HCT116 (cell line): Measurements from ENCODE around the gene MFSD6L.

Experiments used
- CBX3 ChIP-seq: IDR thresholded peaks from 2 replicates; pipeline ENCODE4 v1.6.1; 2012; ENCODE audit warnings: low read depth
- ELF1 ChIP-seq: IDR thresholded peaks from 2 replicates; pipeline ENCODE4 v1.6.1; 2012; ENCODE audit warnings: low read depth, borderline replicate concordance
- EZH2phosphoT487 ChIP-seq: fragments of 200-600 bp; IDR thresholded peaks from 2 replicates; pipeline ENCODE4 v1.6.1; 2018; ENCODE audit warnings: antibody characterized with exemption, borderline replicate concordance
- POLR2A ChIP-seq: IDR thresholded peaks from 2 replicates; pipeline ENCODE4 v1.7.0; 2011; ENCODE audit warnings: borderline replicate concordance; ENCODE audit not compliant: insufficient read depth, insufficient read length; ENCODE audit errors: extremely low read depth
- TCF7L2 ChIP-seq: IDR thresholded peaks from 2 replicates; pipeline ENCODE4 v1.7.0; 2011; ENCODE audit warnings: borderline replicate concordance, inconsistent platforms; ENCODE audit not compliant: insufficient read depth, insufficient read length; ENCODE audit errors: extremely low read depth
- YY1 ChIP-seq: IDR thresholded peaks from 2 replicates; pipeline ENCODE4 v1.6.1; 2011; ENCODE audit warnings: low read length, low read depth, moderate library complexity, mild to moderate bottlenecking; ENCODE audit not compliant: insufficient replicate concordance; ENCODE audit errors: extremely low read depth
- ZNF274 ChIP-seq: fragments of 200-500 bp; sonication (Bioruptor generic); IDR thresholded peaks from 2 replicates; pipeline ENCODE4 v1.6.1; 2014; ENCODE audit warnings: mild to moderate bottlenecking, low read depth, low read length, inconsistent platforms
- TF ChIP-seq, protein P1 (sequence below), 3 experiments: fragments of 200-600 bp in 1 of 3; sonication (generic) in 1 of 3; IDR thresholded peaks in 2 of 3; conservative IDR thresholded peaks in 1 of 3; 2 replicates each; pipeline ENCODE4 v1.5.1; 2012 to 2017; ENCODE audit warnings: low read depth in 2 of 3, low read length in 2 of 3, antibody characterized with exemption in 1 of 3, borderline replicate concordance in 1 of 3, control low read depth in 1 of 3, mild to moderate bottlenecking in 1 of 3, mixed read lengths in 1 of 3, mixed run types in 1 of 3, moderate library complexity in 1 of 3; ENCODE audit not compliant: insufficient read depth in 1 of 3
- TF ChIP-seq, protein P2 (sequence below): IDR thresholded peaks from 2 replicates; pipeline ENCODE4 v1.6.1; 2011; ENCODE audit warnings: mild to moderate bottlenecking, low read length, moderate library complexity; ENCODE audit not compliant: insufficient replicate concordance; ENCODE audit errors: extremely low read depth

DNA sequence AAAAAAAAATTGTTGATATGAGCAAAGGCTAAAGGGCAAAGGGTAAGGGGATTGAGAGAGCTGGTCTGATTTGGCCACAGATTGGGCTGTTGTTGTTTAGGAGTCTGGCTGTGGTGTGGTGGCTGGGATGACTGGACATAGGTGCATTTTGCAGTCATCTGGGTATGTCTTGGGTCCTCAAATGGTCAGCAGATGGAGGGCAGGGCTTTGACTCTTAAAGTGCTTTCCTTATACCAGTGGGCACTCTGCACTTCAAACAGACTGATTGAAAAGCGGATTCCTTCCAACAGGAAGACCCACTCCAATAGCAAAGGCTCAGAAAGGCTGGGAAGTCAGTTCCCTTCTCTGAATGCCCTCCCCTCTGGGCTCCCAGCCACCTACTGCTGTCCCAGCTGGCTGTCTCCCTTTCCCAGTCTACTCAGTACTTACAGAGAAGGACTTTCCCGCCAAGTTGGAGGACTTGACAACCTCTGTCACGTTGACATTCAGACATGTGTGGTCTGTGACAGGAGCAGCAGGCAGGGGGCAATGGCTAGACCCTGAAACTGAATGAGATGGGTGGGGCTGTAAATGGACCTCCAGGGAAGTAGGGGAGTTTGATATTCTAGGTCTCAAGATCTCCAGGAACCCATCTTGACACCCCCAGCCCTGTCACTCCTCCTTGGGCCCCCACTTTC lies 19.6 kb upstream of the MFSD6L start:
- TF ChIP-seq ELF1: no peak
- no peak for TF ChIP-seq ZNF274
- TF ChIP-seq EZH2phosphoT487: no peak
- TF ChIP-seq, protein P1, sequence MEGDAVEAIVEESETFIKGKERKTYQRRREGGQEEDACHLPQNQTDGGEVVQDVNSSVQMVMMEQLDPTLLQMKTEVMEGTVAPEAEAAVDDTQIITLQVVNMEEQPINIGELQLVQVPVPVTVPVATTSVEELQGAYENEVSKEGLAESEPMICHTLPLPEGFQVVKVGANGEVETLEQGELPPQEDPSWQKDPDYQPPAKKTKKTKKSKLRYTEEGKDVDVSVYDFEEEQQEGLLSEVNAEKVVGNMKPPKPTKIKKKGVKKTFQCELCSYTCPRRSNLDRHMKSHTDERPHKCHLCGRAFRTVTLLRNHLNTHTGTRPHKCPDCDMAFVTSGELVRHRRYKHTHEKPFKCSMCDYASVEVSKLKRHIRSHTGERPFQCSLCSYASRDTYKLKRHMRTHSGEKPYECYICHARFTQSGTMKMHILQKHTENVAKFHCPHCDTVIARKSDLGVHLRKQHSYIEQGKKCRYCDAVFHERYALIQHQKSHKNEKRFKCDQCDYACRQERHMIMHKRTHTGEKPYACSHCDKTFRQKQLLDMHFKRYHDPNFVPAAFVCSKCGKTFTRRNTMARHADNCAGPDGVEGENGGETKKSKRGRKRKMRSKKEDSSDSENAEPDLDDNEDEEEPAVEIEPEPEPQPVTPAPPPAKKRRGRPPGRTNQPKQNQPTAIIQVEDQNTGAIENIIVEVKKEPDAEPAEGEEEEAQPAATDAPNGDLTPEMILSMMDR (IDR thresholded peaks at IDR 0.05 in 2 of 3, conservative IDR thresholded peaks at IDR 0.05 in 1 of 3; ENCODE audit: borderline replicate concordance in 1 of 3, insufficient read depth in 1 of 3, low read depth in 2 of 3, low read length in 2 of 3): no peak
- no peak for TF ChIP-seq TCF7L2
- no peak for TF ChIP-seq POLR2A
- TF ChIP-seq YY1: no peak
- no peak for TF ChIP-seq CBX3
- TF ChIP-seq, protein P2, sequence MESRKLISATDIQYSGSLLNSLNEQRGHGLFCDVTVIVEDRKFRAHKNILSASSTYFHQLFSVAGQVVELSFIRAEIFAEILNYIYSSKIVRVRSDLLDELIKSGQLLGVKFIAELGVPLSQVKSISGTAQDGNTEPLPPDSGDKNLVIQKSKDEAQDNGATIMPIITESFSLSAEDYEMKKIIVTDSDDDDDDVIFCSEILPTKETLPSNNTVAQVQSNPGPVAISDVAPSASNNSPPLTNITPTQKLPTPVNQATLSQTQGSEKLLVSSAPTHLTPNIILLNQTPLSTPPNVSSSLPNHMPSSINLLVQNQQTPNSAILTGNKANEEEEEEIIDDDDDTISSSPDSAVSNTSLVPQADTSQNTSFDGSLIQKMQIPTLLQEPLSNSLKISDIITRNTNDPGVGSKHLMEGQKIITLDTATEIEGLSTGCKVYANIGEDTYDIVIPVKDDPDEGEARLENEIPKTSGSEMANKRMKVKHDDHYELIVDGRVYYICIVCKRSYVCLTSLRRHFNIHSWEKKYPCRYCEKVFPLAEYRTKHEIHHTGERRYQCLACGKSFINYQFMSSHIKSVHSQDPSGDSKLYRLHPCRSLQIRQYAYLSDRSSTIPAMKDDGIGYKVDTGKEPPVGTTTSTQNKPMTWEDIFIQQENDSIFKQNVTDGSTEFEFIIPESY: no peak
